K562 (cell line): ENCODE data around the gene GCN1. TPM values are rescaled to one million over a fixed set of nuclear protein-coding genes. Genes with fewer than 3 reads are reported as not detected.

Experiments used
- ATAC-seq: fragments of 200-7000 bp; cut with Tn5 transposase; 3 replicates; pipeline ENCODE4 v1.9.1; 2020; ENCODE audit warnings: moderate library complexity
- BruUV-seq: library from RNA; stranded (reverse); fragments of 400-500 nt; replicated peaks from 2 replicates; lab custom pipeline; 2021; lab: Mats Ljungman, UMichigan
- CTCF ChIA-PET: fragments of 300-600 bp; formaldehyde crosslinking; extraction: SDS; loops from one replicate; lab custom pipeline; 2021; ENCODE audit warnings: low intra/inter-chr PET ratio; lab: Yijun Ruan, JAX
- POLR2A ChIA-PET: fragments of 300-600, 350-650 bp; sonication (Branson Sonifier 250); formaldehyde crosslinking; extraction: SDS; loops from one replicate; lab custom pipeline; 2021; ENCODE audit warnings: antibody characterized with exemption, inconsistent platforms; lab: Yijun Ruan, JAX
- DNase-seq, 4 experiments: peaks; one replicate each; pipeline versions ENCODE4 v3.0.0 to v3.0.0-alpha.2; 2011 to 2018; ENCODE audit warnings: low spot score in 3 of 4, mixed read lengths in 3 of 4; ENCODE audit errors: extremely low read depth in 1 of 4
- FAIRE-seq: peaks from 2 replicates; lab custom pipeline; 2011; peaks lifted over from hg19 to GRCh38; lab: Jason Lieb, UNC
- H2AFZ ChIP-seq: 2 replicates; pipeline ENCODE4 v1.6.0; 2011; ENCODE audit warnings: low read depth, low read length, control low read depth, inconsistent platforms
- H3K27ac ChIP-seq: fragments of 200-600 bp; 3 replicates; pipeline ENCODE4 v1.8.0; 2011; ENCODE audit warnings: low read depth, mild to moderate bottlenecking, control low read depth, inconsistent platforms, low read length, moderate library complexity, mixed read lengths; ENCODE audit errors: extremely low read depth
- H3K27me3 ChIP-seq, 2 experiments: fragments of 300-600 bp in 1 of 2; 2 replicates in 1 of 2; 3 replicates in 1 of 2; pipeline versions ENCODE4 v1.6.0 to v1.8.0; 2011; ENCODE audit warnings: inconsistent platforms in 2 of 2, low read length in 2 of 2, mild to moderate bottlenecking in 1 of 2, mixed read lengths in 1 of 2, moderate library complexity in 1 of 2; ENCODE audit not compliant: control insufficient read depth in 2 of 2, insufficient read depth in 2 of 2
- H3K36me3 ChIP-seq: fragments of 300-600 bp; 3 replicates; pipeline ENCODE4 v1.8.0; 2011; ENCODE audit warnings: mild to moderate bottlenecking, low read length, inconsistent platforms; ENCODE audit not compliant: control insufficient read depth, insufficient read depth
- H3K4me1 ChIP-seq, 2 experiments: fragments of 200-600 bp in 1 of 2; replicated peaks in 1 of 2; 2 replicates in 1 of 2; 3 replicates in 1 of 2; pipeline versions ENCODE4 v1.5.1 to v1.8.0; 2011; ENCODE audit warnings: inconsistent platforms in 2 of 2, low read length in 2 of 2, mild to moderate bottlenecking in 1 of 2, mixed read lengths in 1 of 2, moderate library complexity in 1 of 2; ENCODE audit not compliant: control insufficient read depth in 2 of 2, insufficient read depth in 2 of 2
- H3K4me2 ChIP-seq: 2 replicates; pipeline ENCODE4 v1.6.1; 2011; ENCODE audit warnings: low read length, control low read depth, inconsistent platforms, mixed read lengths; ENCODE audit not compliant: insufficient read depth
- H3K4me3 ChIP-seq: fragments of 200-600 bp; sonication (generic), shearing (Covaris generic); 2 replicates; pipeline ENCODE4 v1.5.1; 2016; ENCODE audit warnings: control low read depth, inconsistent platforms
- H3K79me2 ChIP-seq: fragments of 200-600 bp; 3 replicates; pipeline ENCODE4 v1.8.0; 2011; ENCODE audit warnings: low read length, inconsistent platforms; ENCODE audit not compliant: control insufficient read depth, insufficient read depth
- H3K9ac ChIP-seq, 2 experiments: 2 replicates each; pipeline versions ENCODE4 v1.6.0 to v1.6.1; 2011; ENCODE audit warnings: low read depth in 2 of 2, low read length in 2 of 2, control low read depth in 1 of 2, inconsistent platforms in 1 of 2, mild to moderate bottlenecking in 1 of 2, mixed read lengths in 1 of 2; ENCODE audit not compliant: insufficient read depth in 1 of 2
- H3K9me1 ChIP-seq: one replicate; pipeline ENCODE4 v1.6.0; 2011; ENCODE audit warnings: inconsistent platforms, mild to moderate bottlenecking, low read length, moderate library complexity; ENCODE audit not compliant: control insufficient read depth, insufficient read depth
- H3K9me3 ChIP-seq: replicated peaks from 2 replicates; pipeline ENCODE4 v1.5.1; 2011; ENCODE audit warnings: low read depth, low read length, inconsistent platforms; ENCODE audit not compliant: control insufficient read depth, insufficient read depth
- H4K20me1 ChIP-seq: replicated peaks from 2 replicates; pipeline ENCODE4 v1.6.1; 2011; ENCODE audit warnings: low read length, inconsistent platforms, mixed read lengths; ENCODE audit not compliant: control insufficient read depth, insufficient read depth
- CBX3 ChIP-seq, 2 experiments: IDR thresholded peaks; 1 replicate in 1 of 2; 2 replicates in 1 of 2; pipeline ENCODE4 v1.6.1; 2012; ENCODE audit warnings: inconsistent platforms in 2 of 2, low read length in 2 of 2, borderline replicate concordance in 1 of 2, control low read depth in 1 of 2
- FOS ChIP-seq: IDR thresholded peaks from 3 replicates; pipeline ENCODE4 v1.6.1; 2011; ENCODE audit not compliant: insufficient read length; ENCODE audit errors: extremely low read depth
- HNRNPLL ChIP-seq: fragments of 200-400 bp; formaldehyde crosslinking; IDR thresholded peaks from 2 replicates; pipeline ENCODE4 v1.6.1; 2017; ENCODE audit warnings: low read length, low read depth, mild to moderate bottlenecking; ENCODE audit not compliant: poor library complexity, severe bottlenecking
- MITF ChIP-seq: IDR thresholded peaks from 2 replicates; pipeline ENCODE4 v1.6.1; 2014; ENCODE audit warnings: antibody characterized with exemption
- MTF1 ChIP-seq: fragments of 250-450 bp; sonication (Bioruptor Pico); IDR thresholded peaks from 2 replicates; pipeline ENCODE4 v1.9.0; 2021; ENCODE audit warnings: moderate library complexity, mild to moderate bottlenecking, inconsistent platforms, borderline replicate concordance
- NFE2 ChIP-seq: IDR thresholded peaks from 2 replicates; pipeline ENCODE4 v1.6.1; 2014; ENCODE audit warnings: antibody characterized with exemption, low read depth
- PHF8 ChIP-seq: fragments of 200-600 bp; sonication (generic); IDR thresholded peaks from 2 replicates; pipeline ENCODE4 v1.6.1; 2012; ENCODE audit warnings: mixed run types, mild to moderate bottlenecking, inconsistent platforms, low read length, moderate library complexity, borderline replicate concordance
- POLR2AphosphoS5 ChIP-seq: IDR thresholded peaks from 2 replicates; pipeline ENCODE4 v1.6.1; 2011; ENCODE audit warnings: mild to moderate bottlenecking, low read depth, low read length, moderate library complexity; ENCODE audit not compliant: control insufficient read depth, insufficient read depth
- TCFL5 ChIP-seq: fragments of 250-450 bp; sonication (Bioruptor Pico); conservative IDR thresholded peaks from 2 replicates; pipeline ENCODE4 v1.6.1; 2021; ENCODE audit warnings: mild to moderate bottlenecking, moderate library complexity, matching md5 sums
- YBX1 ChIP-seq: fragments of 450-650 bp; IDR thresholded peaks from 2 replicates; pipeline ENCODE4 v1.7.1; 2016; ENCODE audit warnings: mild to moderate bottlenecking
- WGBS: fragments of 100-300 bp; shearing (Covaris generic); methylation state at CpG from one replicate; pipeline ENCODE4 v1.1.6; 2016; ENCODE audit warnings: low coverage, mixed read lengths; ENCODE audit not compliant: insufficient coverage; ENCODE audit errors: missing lambda C conversion rate; 5-methylcytosine and 5-hydroxymethylcytosine counted together
- in situ Hi-C: fragments of 300-500 bp; cut with MboI; formaldehyde crosslinking; loops from 4 replicates; pipeline ENCODE4 v1.15.0; 2018; ENCODE audit warnings: inconsistent platforms, mixed read lengths
- intact Hi-C: fragments of 100-400 bp; cut with micrococcal nuclease; formaldehyde crosslinking; loops from 2 replicates; pipeline ENCODE4 v1.14.2; 2022
- polyA plus RNA-seq, 8 experiments: library from polyadenylated mRNA; depleted of rRNA in 4 of 8; stranded (reverse) in 5 of 8; unstranded in 3 of 8; fragments of >200 nt; fragmentation: Nextera tagmentation in 2 of 8; fragmentation: Illumina TruSeq in 1 of 8; extraction: Ambion mirVana in 2 of 8; extraction: Trizol in 1 of 8; gene quantifications; 2 replicates each; pipeline versions ENCODE4 v1.2.1 to v1.2.3, GENCODE V29; 2011 to 2014; ENCODE audit warnings: inconsistent platforms in 1 of 8, missing spikeins in 1 of 8
- total RNA-seq, 7 experiments: library from RNA; depleted of rRNA in 6 of 7; stranded (reverse); fragments of >200 nt in 6 of 7; fragmentation: Illumina TruSeq in 2 of 7; extraction: Trizol in 2 of 7; gene quantifications; 2 replicates each; pipeline versions ENCODE4 v1.2.1 to v1.2.3, GENCODE V29; 2011 to 2021; ENCODE audit warnings: low replicate concordance in 1 of 7
- TF ChIP-seq, protein P1 (sequence below): sonication (generic); formaldehyde crosslinking; IDR thresholded peaks from 2 replicates; pipeline ENCODE4 v1.8.0; 2022; ENCODE audit warnings: missing genetic modification reagents, mild to moderate bottlenecking, borderline replicate concordance

GCN1 gene
- total and polyA plus RNA-seq, 9 of the 15 experiments (the other 6 are each of a cell fraction or from before 2014, with no cell fraction given), result 11.9 to 190 (median 51.7) TPM

- BruUV-seq, result no TSS peak
- ChIA-PET POLR2A (interaction anchor here (1.7 kb wide), 1 partner anchor 12 kb away, joined by 7 read pairs; no protein-coding TSS in a partner anchor), CTCF (no interaction called here)
- no peak overlapping the region for H3K4me2 ChIP-seq
- H3K36me3 ChIP-seq, result peaks cover 76% of the 10 kb centered on the region; the same call in 2 of the 3 replicates
- DNase-seq, result no peak
- no peak overlapping the region for H2AFZ ChIP-seq
- H3K4me1 ChIP-seq, result peaks cover 0 to 49% of the 10 kb centered on the region in 2 experiments; a peak in 2 of 5 replicates
- no peak for FAIRE-seq
- H3K79me2 ChIP-seq, result peaks cover 5% of the 10 kb centered on the region; the same call in 1 of the 3 replicates
- in situ Hi-C loops (no loop called here), intact Hi-C loops (no loop called here)
- TF ChIP-seq FOS, result no peak
- TF ChIP-seq POLR2AphosphoS5, result no peak
- no peak for TF ChIP-seq HNRNPLL
- TF ChIP-seq PHF8, result no peak
- no peak for TF ChIP-seq YBX1
- no peak for TF ChIP-seq CBX3 (IDR thresholded peaks at IDR 0.05; ENCODE audit: borderline replicate concordance in 1 of 2, low read length in 2 of 2)
- no peak for TF ChIP-seq TCFL5 (CRISPR knock-in tag)
- TF ChIP-seq, protein P1, sequence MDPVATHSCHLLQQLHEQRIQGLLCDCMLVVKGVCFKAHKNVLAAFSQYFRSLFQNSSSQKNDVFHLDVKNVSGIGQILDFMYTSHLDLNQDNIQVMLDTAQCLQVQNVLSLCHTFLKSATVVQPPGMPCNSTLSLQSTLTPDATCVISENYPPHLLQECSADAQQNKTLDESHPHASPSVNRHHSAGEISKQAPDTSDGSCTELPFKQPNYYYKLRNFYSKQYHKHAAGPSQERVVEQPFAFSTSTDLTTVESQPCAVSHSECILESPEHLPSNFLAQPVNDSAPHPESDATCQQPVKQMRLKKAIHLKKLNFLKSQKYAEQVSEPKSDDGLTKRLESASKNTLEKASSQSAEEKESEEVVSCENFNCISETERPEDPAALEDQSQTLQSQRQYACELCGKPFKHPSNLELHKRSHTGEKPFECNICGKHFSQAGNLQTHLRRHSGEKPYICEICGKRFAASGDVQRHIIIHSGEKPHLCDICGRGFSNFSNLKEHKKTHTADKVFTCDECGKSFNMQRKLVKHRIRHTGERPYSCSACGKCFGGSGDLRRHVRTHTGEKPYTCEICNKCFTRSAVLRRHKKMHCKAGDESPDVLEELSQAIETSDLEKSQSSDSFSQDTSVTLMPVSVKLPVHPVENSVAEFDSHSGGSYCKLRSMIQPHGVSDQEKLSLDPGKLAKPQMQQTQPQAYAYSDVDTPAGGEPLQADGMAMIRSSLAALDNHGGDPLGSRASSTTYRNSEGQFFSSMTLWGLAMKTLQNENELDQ, result no peak
- TF ChIP-seq MITF, result no peak
- TF ChIP-seq MTF1 (CRISPR knock-in tag), result no peak
- TF ChIP-seq NFE2, result no peak
- no peak overlapping the region for H3K27ac ChIP-seq
- no peaks in the 10 kb centered on the region for H3K9me3 ChIP-seq
- no peak overlapping the region for H3K4me3 ChIP-seq
- peak overlapping the region in 1 of 2 experiments; percentile 61; a peak in 1 of 4 replicates for H3K9ac ChIP-seq
- H4K20me1 ChIP-seq, result peaks cover 5% of the 10 kb centered on the region
- ATAC-seq, result no peak
- no peaks in the 10 kb centered on the region for H3K27me3 ChIP-seq
- H3K9me1 ChIP-seq, result no peaks in the 10 kb centered on the region
- 95% methylated on average over 25 of the region's 34 CpGs for WGBS
These were observed 97.8 kb downstream of the GCN1 start for GRCh38 chr12:120096671-120097202.
